Natural killer cell (primary cell): ENCODE results near the gene SH2D6. TPM values are rescaled to one million over a fixed set of nuclear protein-coding genes. Genes with fewer than 3 reads are reported as not detected.

Experiments used
- ATAC-seq, 3 donors: fragments of 150-1000 bp in 2 of 3; fragments of 200-7000 bp in 1 of 3; cut with Tn5 transposase; 1 replicate in 1 of 3; 2 replicates in 2 of 3; pipeline ENCODE4 v1.10.0; 2021; ENCODE audit warnings: mild to moderate bottlenecking in 2 of 3, moderate library complexity in 2 of 3
- DNase-seq, 2 donors: peaks; one replicate each; pipeline versions ENCODE4 v3.0.0 to v3.0.0-alpha.2; 2013 to 2021; ENCODE audit warnings: mixed read lengths in 1 of 2
- H3K27ac ChIP-seq: one replicate; pipeline ENCODE4 v1.5.1; 2013; ENCODE audit warnings: mild to moderate bottlenecking, low read length
- H3K27me3 ChIP-seq: one replicate; pipeline ENCODE4 v1.6.1; 2013; ENCODE audit warnings: low read length; ENCODE audit not compliant: control insufficient read depth, insufficient read depth
- H3K36me3 ChIP-seq: one replicate; pipeline ENCODE4 v1.6.1; 2013; ENCODE audit warnings: low read length; ENCODE audit not compliant: control insufficient read depth, insufficient read depth
- H3K4me1 ChIP-seq: one replicate; pipeline ENCODE4 v1.6.1; 2013; ENCODE audit warnings: low read length; ENCODE audit not compliant: control insufficient read depth, insufficient read depth
- H3K4me3 ChIP-seq: one replicate; pipeline ENCODE4 v1.5.1; 2013; ENCODE audit warnings: low read length
- H3K9me3 ChIP-seq: one replicate; pipeline ENCODE4 v1.6.1; 2013; ENCODE audit warnings: low read length; ENCODE audit not compliant: control insufficient read depth, insufficient read depth
- H3K27ac Mint-ChIP-seq, 2 donors: one replicate each; pipeline ENCODE4 v1.8.0; 2022; ENCODE audit warnings: mild to moderate bottlenecking in 2 of 2, mixed read lengths in 2 of 2, moderate library complexity in 1 of 2
- H3K27me3 Mint-ChIP-seq, 2 donors: one replicate each; pipeline ENCODE4 v1.8.0; 2022; ENCODE audit warnings: low read depth in 2 of 2, mixed read lengths in 2 of 2
- H3K36me3 Mint-ChIP-seq: one replicate; pipeline ENCODE4 v1.8.0; 2022; ENCODE audit warnings: mixed read lengths
- H3K4me1 Mint-ChIP-seq, 2 donors: one replicate each; pipeline ENCODE4 v1.8.0; 2022; ENCODE audit warnings: mixed read lengths in 2 of 2
- H3K4me3 Mint-ChIP-seq: one replicate; pipeline ENCODE4 v1.8.0; 2022; ENCODE audit warnings: mild to moderate bottlenecking, moderate library complexity, mixed read lengths
- H3K9me3 Mint-ChIP-seq, 2 donors: one replicate each; pipeline ENCODE4 v1.8.0; 2022; ENCODE audit warnings: mixed read lengths in 2 of 2
- WGBS: methylation state at CpG from one replicate; pipeline ENCODE4 v1.1.7; 2013; ENCODE audit warnings: missing lambda C conversion rate; ENCODE audit not compliant: insufficient coverage; 5-methylcytosine and 5-hydroxymethylcytosine counted together
- intact Hi-C: fragments of 100-400 bp; cut with micrococcal nuclease; formaldehyde crosslinking; loops from one replicate; pipeline ENCODE4 v1.14.2; 2022
- total RNA-seq, 4 donors: library from RNA; stranded (reverse); fragments of 120-200 nt in 1 of 4; gene quantifications; one replicate each; pipeline versions ENCODE4 v1.2.3 to v1.2.4, GENCODE V29; 2013 to 2022
- TF ChIP-seq, protein P1 (sequence below): fragments of 200-600 bp; IDR thresholded peaks from one replicate; pipeline ENCODE4 v1.8.0; 2022; ENCODE audit warnings: antibody characterized with exemption

Gene SH2D6
- total RNA-seq, 3 donors from 2014 or later (not counting 1 experiment from before 2014, with no cell fraction given) = 0.21 to 0.57 TPM; not detected in 1

DNA sequence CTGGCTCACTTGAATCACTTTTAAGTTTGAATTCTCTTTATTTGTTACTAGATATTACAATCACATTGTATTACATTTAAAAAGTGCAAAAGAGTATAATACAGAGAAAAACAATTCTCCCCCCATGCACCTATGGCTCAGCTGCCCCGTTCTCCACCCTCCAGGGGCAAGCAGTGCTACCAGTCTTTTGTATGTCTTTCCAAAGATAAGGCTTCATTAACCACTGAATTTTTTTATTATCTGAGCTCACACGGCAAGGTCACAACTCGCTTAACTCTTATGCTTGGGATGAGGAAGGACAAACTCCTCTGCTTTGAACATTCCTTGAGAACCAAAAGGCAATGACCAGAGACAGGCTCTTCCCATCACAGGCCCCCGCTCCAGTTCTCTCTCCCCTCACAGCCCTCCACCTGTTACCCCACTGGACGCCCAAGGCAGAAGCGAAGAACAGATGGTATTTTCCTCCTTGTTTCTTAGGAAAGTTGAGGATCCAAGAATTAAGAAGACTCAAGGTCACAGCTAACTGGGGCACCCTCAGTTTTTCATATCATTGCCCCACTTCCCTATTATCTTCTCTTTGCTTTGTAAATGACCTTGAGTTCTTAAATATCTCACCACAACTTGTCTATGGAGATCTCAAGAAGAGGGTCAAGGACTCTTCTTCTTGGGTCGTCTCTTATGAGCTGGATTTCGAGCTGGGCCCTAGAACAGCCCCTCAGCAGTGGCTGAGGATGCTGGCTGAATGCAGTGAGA is 30.1 kb downstream of the SH2D6 start:
- Mint-ChIP-seq H3K9me3 (no peaks in the 10 kb centered on the region), H3K36me3 (no peaks in the 10 kb centered on the region), H3K4me3 (no peak overlapping the region), H3K27me3 (no peaks in the 10 kb centered on the region), H3K27ac (no peak overlapping the region), H3K4me1 (no peaks in the 10 kb centered on the region)
- no peaks in the 10 kb centered on the region for H3K9me3 ChIP-seq
- H3K36me3 ChIP-seq = no peaks in the 10 kb centered on the region
- no peak overlapping the region for H3K27ac ChIP-seq
- 95% methylated on average over 7 of the region's 8 CpGs for WGBS
- DNase-seq = no peak
- H3K27me3 ChIP-seq = no peaks in the 10 kb centered on the region
- intact Hi-C loops = no loop called here
- no peak for ATAC-seq
- H3K4me1 ChIP-seq = no peaks in the 10 kb centered on the region
- no peak overlapping the region for H3K4me3 ChIP-seq
- TF ChIP-seq, protein P1, sequence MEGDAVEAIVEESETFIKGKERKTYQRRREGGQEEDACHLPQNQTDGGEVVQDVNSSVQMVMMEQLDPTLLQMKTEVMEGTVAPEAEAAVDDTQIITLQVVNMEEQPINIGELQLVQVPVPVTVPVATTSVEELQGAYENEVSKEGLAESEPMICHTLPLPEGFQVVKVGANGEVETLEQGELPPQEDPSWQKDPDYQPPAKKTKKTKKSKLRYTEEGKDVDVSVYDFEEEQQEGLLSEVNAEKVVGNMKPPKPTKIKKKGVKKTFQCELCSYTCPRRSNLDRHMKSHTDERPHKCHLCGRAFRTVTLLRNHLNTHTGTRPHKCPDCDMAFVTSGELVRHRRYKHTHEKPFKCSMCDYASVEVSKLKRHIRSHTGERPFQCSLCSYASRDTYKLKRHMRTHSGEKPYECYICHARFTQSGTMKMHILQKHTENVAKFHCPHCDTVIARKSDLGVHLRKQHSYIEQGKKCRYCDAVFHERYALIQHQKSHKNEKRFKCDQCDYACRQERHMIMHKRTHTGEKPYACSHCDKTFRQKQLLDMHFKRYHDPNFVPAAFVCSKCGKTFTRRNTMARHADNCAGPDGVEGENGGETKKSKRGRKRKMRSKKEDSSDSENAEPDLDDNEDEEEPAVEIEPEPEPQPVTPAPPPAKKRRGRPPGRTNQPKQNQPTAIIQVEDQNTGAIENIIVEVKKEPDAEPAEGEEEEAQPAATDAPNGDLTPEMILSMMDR = no peak

GRCh38 chr2:85449214-85449588 is 30.7 kb downstream of the SH2D6 start:
- Histone ChIP-seq H3K27ac (no peak overlapping the region), H3K4me3 (no peak overlapping the region), H3K27me3 (no peaks in the 10 kb centered on the region), H3K9me3 (no peaks in the 10 kb centered on the region), H3K4me1 (no peaks in the 10 kb centered on the region), H3K36me3 (no peaks in the 10 kb centered on the region)
- no peaks in the 10 kb centered on the region for H3K9me3 Mint-ChIP-seq
- no peak for DNase-seq
- H3K4me1 Mint-ChIP-seq = no peaks in the 10 kb centered on the region
- TF ChIP-seq, protein P1 = no peak
- WGBS = 83% methylated on average over 7 of the region's 7 CpGs
- no peak for ATAC-seq
- H3K4me3 Mint-ChIP-seq = no peak overlapping the region
- no peaks in the 10 kb centered on the region for H3K36me3 Mint-ChIP-seq
- H3K27me3 Mint-ChIP-seq = no peaks in the 10 kb centered on the region
- no peak overlapping the region for H3K27ac Mint-ChIP-seq
- intact Hi-C loops = no loop called here

DNA sequence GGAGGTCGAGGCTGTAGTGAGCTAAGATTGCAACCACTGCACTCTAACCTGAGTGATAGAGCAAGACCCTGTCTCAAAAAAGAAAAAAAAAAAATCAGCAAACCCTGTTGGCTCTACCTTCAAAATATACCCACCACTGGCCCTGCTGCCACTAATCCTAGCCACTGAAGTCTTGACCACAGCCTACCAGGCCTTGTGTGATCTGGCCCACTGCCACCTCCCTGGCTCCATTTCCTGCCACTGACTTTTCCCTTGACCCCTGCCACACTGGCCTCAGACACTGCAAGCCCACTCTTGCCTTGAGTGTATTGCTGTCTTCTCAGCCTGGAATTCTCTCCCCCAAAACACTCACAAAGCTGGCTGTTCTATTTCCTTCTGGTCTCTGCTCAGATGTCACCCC is 33.7 kb downstream of the SH2D6 start:
- H3K27ac Mint-ChIP-seq = no peak overlapping the region
- intact Hi-C loops = no loop called here
- no peaks in the 10 kb centered on the region for H3K36me3 Mint-ChIP-seq
- no peaks in the 10 kb centered on the region for H3K4me1 Mint-ChIP-seq
- H3K4me3 Mint-ChIP-seq = no peak overlapping the region
- H3K4me3 ChIP-seq = no peak overlapping the region
- TF ChIP-seq, protein P1 = no peak
- no peak overlapping the region for H3K27ac ChIP-seq
- no peaks in the 10 kb centered on the region for H3K9me3 ChIP-seq
- no peaks in the 10 kb centered on the region for H3K36me3 ChIP-seq
- H3K9me3 Mint-ChIP-seq = no peaks in the 10 kb centered on the region
- DNase-seq (no peak), ATAC-seq (no peak)
- peaks cover 0 to 5% of the 10 kb centered on the region in 2 donors for H3K27me3 Mint-ChIP-seq
- no peaks in the 10 kb centered on the region for H3K4me1 ChIP-seq
- H3K27me3 ChIP-seq = no peaks in the 10 kb centered on the region
- WGBS = 83% methylated on average over 1 of the region's 1 CpG

GRCh38 chr2:85453571-85453970 is 35.1 kb downstream of the SH2D6 start:
- Histone ChIP-seq H3K4me3 (no peak overlapping the region), H3K27me3 (no peaks in the 10 kb centered on the region), H3K36me3 (no peaks in the 10 kb centered on the region), H3K27ac (no peak overlapping the region), H3K9me3 (no peaks in the 10 kb centered on the region), H3K4me1 (no peaks in the 10 kb centered on the region)
- no peak overlapping the region for H3K27ac Mint-ChIP-seq
- H3K9me3 Mint-ChIP-seq = no peaks in the 10 kb centered on the region
- intact Hi-C loops = no loop called here
- no peak overlapping the region for H3K4me3 Mint-ChIP-seq
- no peak for DNase-seq
- no peak for ATAC-seq
- 73% methylated on average over 7 of the region's 7 CpGs for WGBS
- peaks cover 0 to 8% of the 10 kb centered on the region in 2 donors for H3K27me3 Mint-ChIP-seq
- no peaks in the 10 kb centered on the region for H3K4me1 Mint-ChIP-seq
- H3K36me3 Mint-ChIP-seq = no peaks in the 10 kb centered on the region
- TF ChIP-seq, protein P1 = no peak
